Glutamatergic neuron (in vitro differentiated cells): ENCODE measurements around the gene RAX. TPM values are rescaled to one million over a fixed set of nuclear protein-coding genes. Genes with fewer than 3 reads are reported as not detected.

Experiments
- DNase-seq: peaks from one replicate; pipeline ENCODE4 v3.0.0; 2022
- H3K27ac Mint-ChIP-seq: one replicate; pipeline ENCODE4 v1.8.0; 2020; ENCODE audit warnings: mild to moderate bottlenecking, mixed read lengths, inconsistent platforms; ENCODE audit not compliant: unreplicated experiment
- H3K27me3 Mint-ChIP-seq: one replicate; pipeline ENCODE4 v1.8.0; 2020; ENCODE audit warnings: mild to moderate bottlenecking, moderate library complexity, mixed read lengths, inconsistent platforms; ENCODE audit not compliant: unreplicated experiment
- H3K36me3 Mint-ChIP-seq: one replicate; pipeline ENCODE4 v1.8.0; 2020; ENCODE audit warnings: mild to moderate bottlenecking, mixed read lengths, inconsistent platforms; ENCODE audit not compliant: unreplicated experiment
- H3K4me1 Mint-ChIP-seq: one replicate; pipeline ENCODE4 v1.8.0; 2020; ENCODE audit warnings: mild to moderate bottlenecking, low read depth, mixed read lengths, inconsistent platforms; ENCODE audit not compliant: unreplicated experiment
- H3K4me3 Mint-ChIP-seq: one replicate; pipeline ENCODE4 v1.8.0; 2020; ENCODE audit warnings: mild to moderate bottlenecking, mixed read lengths, inconsistent platforms; ENCODE audit not compliant: unreplicated experiment
- H3K9me3 Mint-ChIP-seq: one replicate; pipeline ENCODE4 v1.8.0; 2020; ENCODE audit warnings: mild to moderate bottlenecking, moderate library complexity, mixed read lengths, inconsistent platforms; ENCODE audit not compliant: unreplicated experiment
- total RNA-seq: library from RNA; stranded (reverse); fragmentation: NEBNext Ultra II Directional; extraction: Animal tissue kit (Norgen Biotek cat#: 25700); gene quantifications from one replicate; pipeline ENCODE4 v1.2.1, GENCODE V29; 2021; ENCODE audit not compliant: unreplicated experiment
- TF ChIP-seq, protein P1 (sequence below): fragments of 200-600 bp; sonication (generic); IDR thresholded peaks from one replicate; pipeline ENCODE4 v1.5.0; 2021; ENCODE audit not compliant: partially characterized antibody, unreplicated experiment

RAX gene
- total RNA-seq, 1 donor from 2014 or later, result not detected

GRCh38 chr18:59229701-59230443 is 43.4 kb downstream of the RAX start:
- no peak for DNase-seq
- TF ChIP-seq, protein P1, sequence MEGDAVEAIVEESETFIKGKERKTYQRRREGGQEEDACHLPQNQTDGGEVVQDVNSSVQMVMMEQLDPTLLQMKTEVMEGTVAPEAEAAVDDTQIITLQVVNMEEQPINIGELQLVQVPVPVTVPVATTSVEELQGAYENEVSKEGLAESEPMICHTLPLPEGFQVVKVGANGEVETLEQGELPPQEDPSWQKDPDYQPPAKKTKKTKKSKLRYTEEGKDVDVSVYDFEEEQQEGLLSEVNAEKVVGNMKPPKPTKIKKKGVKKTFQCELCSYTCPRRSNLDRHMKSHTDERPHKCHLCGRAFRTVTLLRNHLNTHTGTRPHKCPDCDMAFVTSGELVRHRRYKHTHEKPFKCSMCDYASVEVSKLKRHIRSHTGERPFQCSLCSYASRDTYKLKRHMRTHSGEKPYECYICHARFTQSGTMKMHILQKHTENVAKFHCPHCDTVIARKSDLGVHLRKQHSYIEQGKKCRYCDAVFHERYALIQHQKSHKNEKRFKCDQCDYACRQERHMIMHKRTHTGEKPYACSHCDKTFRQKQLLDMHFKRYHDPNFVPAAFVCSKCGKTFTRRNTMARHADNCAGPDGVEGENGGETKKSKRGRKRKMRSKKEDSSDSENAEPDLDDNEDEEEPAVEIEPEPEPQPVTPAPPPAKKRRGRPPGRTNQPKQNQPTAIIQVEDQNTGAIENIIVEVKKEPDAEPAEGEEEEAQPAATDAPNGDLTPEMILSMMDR, result no peak
- H3K27me3 Mint-ChIP-seq, result no peaks in the 10 kb centered on the region

DNA sequence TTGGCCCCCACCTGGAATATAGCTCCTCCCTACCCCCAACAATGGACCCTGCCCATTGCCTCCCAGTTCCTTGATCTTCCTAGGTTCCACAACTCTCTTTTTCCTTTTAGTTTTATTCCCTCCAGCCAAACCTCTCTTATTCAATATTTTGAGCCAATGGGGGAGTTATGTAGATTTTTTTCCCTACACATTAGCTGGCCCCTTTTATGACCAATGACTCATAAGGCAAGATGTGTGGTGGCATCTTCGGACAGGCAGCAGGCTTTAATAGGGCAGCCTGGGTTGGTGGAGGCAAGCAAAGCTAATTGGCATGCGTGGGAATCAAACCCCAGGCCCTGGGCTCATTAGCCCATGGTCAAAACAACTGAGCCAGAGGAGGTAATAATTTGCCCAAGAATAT is 44.1 kb downstream of the RAX start:
- Mint-ChIP-seq H3K9me3 (no peaks in the 10 kb centered on the region), H3K36me3 (no peaks in the 10 kb centered on the region), H3K4me3 (no peak overlapping the region), H3K4me1 (no peaks in the 10 kb centered on the region), H3K27ac (no peak overlapping the region), H3K27me3 (peaks cover 2% of the 10 kb centered on the region)
- TF ChIP-seq, protein P1, result no peak
- no peak for DNase-seq

More at GRCh38 chr18:59229701-59230443, 43.4 kb downstream of the RAX start:
- no peak overlapping the region for H3K4me3 Mint-ChIP-seq
- no peaks in the 10 kb centered on the region for H3K4me1 Mint-ChIP-seq
- no peak overlapping the region for H3K27ac Mint-ChIP-seq
- H3K9me3 Mint-ChIP-seq, result no peaks in the 10 kb centered on the region
- no peaks in the 10 kb centered on the region for H3K36me3 Mint-ChIP-seq

- Mint-ChIP-seq H3K9me3 (no peaks in the 10 kb centered on the region), H3K27me3 (peaks cover 4% of the 10 kb centered on the region), H3K36me3 (no peaks in the 10 kb centered on the region), H3K4me1 (no peaks in the 10 kb centered on the region), H3K4me3 (no peak overlapping the region), H3K27ac (no peak overlapping the region)
- DNase-seq, result no peak
- TF ChIP-seq, protein P1, result no peak
These were observed 44.9 kb downstream of the RAX start for GRCh38 chr18:59228351-59228750.

DNA sequence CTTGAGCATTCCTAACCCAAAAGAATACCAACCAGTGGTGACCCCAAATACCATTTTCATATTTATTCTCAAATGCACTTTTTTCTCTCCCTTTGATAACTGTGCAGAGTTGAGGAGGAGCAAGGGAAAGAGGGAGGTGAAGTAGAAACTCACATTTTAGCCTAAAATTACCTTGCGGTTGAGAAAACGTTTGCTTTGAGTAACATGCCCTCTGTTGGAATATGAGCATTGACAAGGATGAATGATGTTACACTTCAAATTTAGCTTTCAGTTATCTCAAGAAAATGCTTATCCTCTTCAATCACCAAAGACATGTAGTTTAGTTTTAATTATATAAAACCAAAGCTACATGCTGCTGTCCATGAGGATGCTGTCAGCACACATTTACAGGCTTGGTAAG is 50.9 kb downstream of the RAX start:
- TF ChIP-seq, protein P1, result no peak
- no peaks in the 10 kb centered on the region for H3K4me1 Mint-ChIP-seq
- DNase-seq, result no peak
- peaks cover 28% of the 10 kb centered on the region for H3K27me3 Mint-ChIP-seq
- H3K36me3 Mint-ChIP-seq, result peaks cover 6% of the 10 kb centered on the region
- H3K4me3 Mint-ChIP-seq, result no peak overlapping the region
- H3K27ac Mint-ChIP-seq, result no peak overlapping the region
- peaks cover 6% of the 10 kb centered on the region for H3K9me3 Mint-ChIP-seq
